AG09309 (cell line): ENCODE measurements around the gene EPHB6.

Source experiments
- DNase-seq: peaks from one replicate; pipeline ENCODE4 v3.0.0-alpha.2; 2010; ENCODE audit warnings: low read depth
- H3K4me3 ChIP-seq: 2 replicates; pipeline ENCODE4 v1.5.1; 2011; ENCODE audit warnings: mild to moderate bottlenecking, low read depth, low read length, moderate library complexity; ENCODE audit not compliant: control insufficient read depth
- TF ChIP-seq, protein P1 (sequence below): IDR thresholded peaks from 2 replicates; pipeline ENCODE4 v1.5.1; 2011; ENCODE audit warnings: mild to moderate bottlenecking, low read depth, low read length, inconsistent platforms; ENCODE audit not compliant: insufficient read depth, control insufficient read depth; ENCODE audit errors: missing control alignments

The EPHB6 gene

DNA sequence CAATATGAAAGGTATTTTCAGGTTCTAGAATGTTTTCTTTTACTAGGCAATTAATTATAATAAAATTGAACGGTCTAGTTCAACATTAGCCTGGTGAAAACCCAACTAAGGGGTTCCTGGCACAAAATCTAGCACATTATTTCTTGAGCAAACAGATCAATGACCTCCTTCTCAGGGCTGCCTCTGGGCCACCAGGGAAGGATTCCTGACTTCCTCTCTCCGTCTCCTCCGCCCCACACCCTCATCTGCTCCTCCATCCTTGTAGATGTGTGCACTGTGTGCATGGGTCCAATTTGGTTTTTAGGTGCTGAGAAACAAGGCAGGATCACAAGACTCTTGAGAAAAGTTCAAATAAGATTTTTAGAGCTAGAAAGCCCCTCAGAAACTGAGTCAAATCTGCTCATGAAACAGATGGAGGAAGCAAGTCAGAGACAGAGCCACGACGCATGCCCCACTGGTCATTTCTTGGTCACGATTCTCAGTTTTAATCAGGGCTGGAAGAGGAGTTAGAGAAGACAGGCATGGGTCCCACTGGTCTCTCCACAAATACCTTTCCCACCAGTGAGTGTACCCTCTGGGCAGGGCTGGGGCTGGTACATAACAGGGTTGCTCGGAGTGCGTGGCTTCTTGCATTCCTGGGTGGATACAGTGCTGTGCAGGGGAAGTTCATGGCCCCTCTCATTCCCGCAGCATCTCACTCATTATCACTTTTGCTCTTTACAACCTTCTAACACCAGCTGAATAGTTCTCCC is 26.9 kb downstream of the EPHB6 start:
- no peak for DNase-seq
- no peak overlapping the region for H3K4me3 ChIP-seq
- TF ChIP-seq, protein P1, sequence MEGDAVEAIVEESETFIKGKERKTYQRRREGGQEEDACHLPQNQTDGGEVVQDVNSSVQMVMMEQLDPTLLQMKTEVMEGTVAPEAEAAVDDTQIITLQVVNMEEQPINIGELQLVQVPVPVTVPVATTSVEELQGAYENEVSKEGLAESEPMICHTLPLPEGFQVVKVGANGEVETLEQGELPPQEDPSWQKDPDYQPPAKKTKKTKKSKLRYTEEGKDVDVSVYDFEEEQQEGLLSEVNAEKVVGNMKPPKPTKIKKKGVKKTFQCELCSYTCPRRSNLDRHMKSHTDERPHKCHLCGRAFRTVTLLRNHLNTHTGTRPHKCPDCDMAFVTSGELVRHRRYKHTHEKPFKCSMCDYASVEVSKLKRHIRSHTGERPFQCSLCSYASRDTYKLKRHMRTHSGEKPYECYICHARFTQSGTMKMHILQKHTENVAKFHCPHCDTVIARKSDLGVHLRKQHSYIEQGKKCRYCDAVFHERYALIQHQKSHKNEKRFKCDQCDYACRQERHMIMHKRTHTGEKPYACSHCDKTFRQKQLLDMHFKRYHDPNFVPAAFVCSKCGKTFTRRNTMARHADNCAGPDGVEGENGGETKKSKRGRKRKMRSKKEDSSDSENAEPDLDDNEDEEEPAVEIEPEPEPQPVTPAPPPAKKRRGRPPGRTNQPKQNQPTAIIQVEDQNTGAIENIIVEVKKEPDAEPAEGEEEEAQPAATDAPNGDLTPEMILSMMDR, result no peak

GRCh38 chr7:142882338-142882678 is 27.4 kb downstream of the EPHB6 start:
- DNase-seq, result no peak
- H3K4me3 ChIP-seq, result no peak overlapping the region
- TF ChIP-seq, protein P1, result no peak

DNA sequence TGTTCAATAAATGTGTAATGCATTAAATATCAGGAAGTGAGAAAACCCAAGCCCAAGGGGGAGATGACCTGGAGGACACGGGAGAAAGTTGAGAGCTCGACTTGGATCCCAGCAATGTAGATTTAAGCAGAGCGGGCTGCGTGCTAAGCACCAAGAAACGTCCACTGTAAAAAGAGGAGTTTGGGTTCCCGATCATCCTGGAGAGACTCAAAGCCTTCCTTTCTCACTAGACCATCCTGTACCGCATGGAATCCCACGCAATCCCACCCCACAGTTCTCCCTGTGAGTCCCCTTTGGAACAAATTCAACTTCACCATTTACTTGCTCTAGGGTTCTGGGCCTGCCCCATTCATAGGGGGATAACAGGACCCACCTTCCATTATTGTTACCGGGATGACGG is 28.3 kb downstream of the EPHB6 start:
- TF ChIP-seq, protein P1, result no peak
- no peak for DNase-seq
- H3K4me3 ChIP-seq, result no peak overlapping the region

DNA sequence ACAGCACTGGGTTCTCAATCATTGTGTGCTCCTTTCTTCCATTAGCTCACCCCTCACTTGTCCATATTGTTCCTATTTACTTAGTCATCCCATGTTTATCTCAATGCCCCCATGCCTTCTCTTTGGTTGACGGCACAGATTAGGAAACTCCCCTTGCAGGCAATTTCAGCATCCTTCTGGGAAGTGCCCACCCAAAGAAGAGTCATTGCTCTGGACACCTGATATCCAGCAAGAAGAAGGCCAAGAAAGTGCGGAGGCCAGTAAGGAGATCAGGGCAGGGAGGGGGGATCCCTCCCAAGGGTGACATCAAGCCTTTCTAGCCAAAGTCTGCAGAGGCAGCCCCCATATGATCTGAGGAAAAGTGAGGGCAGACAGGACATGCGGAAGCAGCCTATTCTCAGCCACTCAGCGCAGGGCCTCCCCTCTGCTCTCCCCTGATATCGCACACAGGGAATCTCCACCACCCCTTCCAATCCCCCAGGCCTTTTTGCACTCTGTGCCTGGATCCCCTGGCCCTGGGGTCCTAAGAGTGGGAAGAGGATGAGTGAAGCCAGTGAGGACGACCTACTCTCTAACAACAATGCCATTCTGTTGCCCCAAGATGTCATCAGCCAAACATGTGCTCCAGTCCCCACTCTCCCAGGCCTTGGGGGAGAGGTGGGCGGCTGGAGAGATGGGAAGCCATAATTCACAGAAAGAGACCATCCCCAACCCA is 28.9 kb downstream of the EPHB6 start:
- no peak overlapping the region for H3K4me3 ChIP-seq
- DNase-seq, result no peak
- TF ChIP-seq, protein P1, result no peak

DNA sequence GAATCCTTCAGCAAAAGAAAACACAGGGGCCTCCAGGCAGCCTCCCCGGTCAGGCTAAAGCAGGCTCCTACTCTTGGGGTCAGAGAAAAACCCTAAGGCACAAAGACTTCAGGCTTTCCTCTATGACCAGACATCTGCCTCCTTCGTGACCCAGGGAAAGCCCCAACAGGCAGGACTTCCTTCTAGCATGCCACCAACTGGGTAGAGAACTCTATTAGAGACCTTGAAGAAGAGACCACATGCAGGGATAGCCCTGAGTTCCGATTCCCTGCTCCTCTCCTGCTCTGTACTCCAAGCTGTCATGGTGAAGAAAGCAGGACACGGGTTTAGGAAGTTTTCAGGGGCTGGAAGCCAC is 29.4 kb downstream of the EPHB6 start:
- no peak for DNase-seq
- TF ChIP-seq, protein P1, result no peak
- H3K4me3 ChIP-seq, result no peak overlapping the region

GRCh38 chr7:142885311-142886230 is 30.7 kb downstream of the EPHB6 start, which contains the start of gene TRPV6:
TSS of gene TRPV6 (minus strand) at chr7:142885745.
- TF ChIP-seq, protein P1, result no peak
- no peak for DNase-seq

More at GRCh38 chr7:142885311-142886230, 30.7 kb downstream of the EPHB6 start, which contains the start of gene TRPV6:
- H3K4me3 ChIP-seq, result no peak within 1 kb of the TSS
